ENCODE results near the gene MALSU1. TPM values are rescaled to one million over a fixed set of nuclear protein-coding genes. Genes with fewer than 3 reads are reported as not detected.

Gene MALSU1
- total and polyA plus RNA-seq, 7 experiments from 2014 or later, result 32.7 to 83.5 (median 46.7) TPM

- Histone ChIP-seq H3K4me3 (ENCODE audit: low read length) (no peak overlapping the region), H3K9me3 (ENCODE audit: control insufficient read depth in 2 of 3, low read length in 3 of 3) (no peaks in the 10 kb centered on the region), H3K36me3 (ENCODE audit: control insufficient read depth in 2 of 3, insufficient read depth in 3 of 3, low read length in 3 of 3) (no peaks in the 10 kb centered on the region), H3K27me3 (ENCODE audit: control insufficient read depth in 2 of 2, insufficient read depth in 2 of 2, low read length in 2 of 2) (no peaks in the 10 kb centered on the region), H3K4me1 (ENCODE audit: control insufficient read depth in 2 of 2, insufficient read depth in 2 of 2, low read length in 2 of 2) (peaks cover 0 to 3% of the 10 kb centered on the region in 2 donors), H3K27ac (ENCODE audit: low read depth, low read length) (no peak overlapping the region)
- no peak overlapping the region for H3K4me3 Mint-ChIP-seq
- peaks cover 0 to 6% (median 4%) of the 10 kb centered on the region in 5 donors for H3K27me3 Mint-ChIP-seq
- no peak for DNase-seq
- peaks cover 0 to 5% (median 0%) of the 10 kb centered on the region in 5 donors for H3K36me3 Mint-ChIP-seq
- ChIA-PET CTCF (interaction anchor here (1.0 to 7.3 kb wide), 2 partner anchors 7 to 93 kb away, joined by 3 to 48 read pairs; no protein-coding TSS in a partner anchor), POLR2A (no interaction called here)
- intact Hi-C loops (cut with micrococcal nuclease), result no loop called here
- no peaks in the 10 kb centered on the region for H3K4me1 Mint-ChIP-seq
- no peaks in the 10 kb centered on the region for H3K9me3 Mint-ChIP-seq
- no peak overlapping the region for H3K27ac Mint-ChIP-seq
- no peak for ATAC-seq
These were observed 34.2 kb upstream of the MALSU1 start for GRCh38 chr7:23264916-23265458.

GRCh38 chr7:23266918-23267317, 32.2 kb upstream of the MALSU1 start:
- Histone ChIP-seq H3K27me3 (ENCODE audit: control insufficient read depth in 2 of 2, insufficient read depth in 2 of 2, low read length in 2 of 2) (no peaks in the 10 kb centered on the region), H3K36me3 (ENCODE audit: control insufficient read depth in 2 of 3, insufficient read depth in 3 of 3, low read length in 3 of 3) (no peaks in the 10 kb centered on the region), H3K9me3 (ENCODE audit: control insufficient read depth in 2 of 3, low read length in 3 of 3) (no peaks in the 10 kb centered on the region), H3K27ac (ENCODE audit: low read depth, low read length) (no peak overlapping the region), H3K4me3 (ENCODE audit: low read length) (no peak overlapping the region), H3K4me1 (ENCODE audit: control insufficient read depth in 2 of 2, insufficient read depth in 2 of 2, low read length in 2 of 2) (peaks cover 0 to 3% of the 10 kb centered on the region in 2 donors)
- peaks cover 0 to 5% (median 0%) of the 10 kb centered on the region in 5 donors for H3K36me3 Mint-ChIP-seq
- no peaks in the 10 kb centered on the region for H3K9me3 Mint-ChIP-seq
- CTCF ChIA-PET, result no interaction called here
- H3K27me3 Mint-ChIP-seq, result peaks cover 0 to 6% (median 4%) of the 10 kb centered on the region in 5 donors
- no peak overlapping the region for H3K27ac Mint-ChIP-seq
- ATAC-seq (no peak), DNase-seq (no peak)
- POLR2A ChIA-PET, result no interaction called here
- H3K4me3 Mint-ChIP-seq, result no peak overlapping the region
- intact Hi-C loops (cut with micrococcal nuclease), result no loop called here
- H3K4me1 Mint-ChIP-seq, result no peaks in the 10 kb centered on the region

GRCh38 chr7:23267357-23267756, 31.8 kb upstream of the MALSU1 start:
- intact Hi-C loops (cut with micrococcal nuclease), result no loop called here
- no peak for ATAC-seq
- H3K9me3 Mint-ChIP-seq, result no peaks in the 10 kb centered on the region

GRCh38 chr7:23268167-23268566, 31.0 kb upstream of the MALSU1 start:
- no peaks in the 10 kb centered on the region for H3K27me3 ChIP-seq (ENCODE audit: control insufficient read depth in 2 of 2, insufficient read depth in 2 of 2, low read length in 2 of 2)
- no peak overlapping the region for H3K27ac ChIP-seq (ENCODE audit: low read depth, low read length)

More at GRCh38 chr7:23267357-23267756, 31.8 kb upstream of the MALSU1 start:
- ChIA-PET POLR2A (no interaction called here), CTCF (interaction anchor here (1.0 kb wide), 1 partner anchor 10 kb away, joined by 3 read pairs; no protein-coding TSS in a partner anchor)
- no peaks in the 10 kb centered on the region for H3K4me1 ChIP-seq (ENCODE audit: control insufficient read depth in 2 of 2, insufficient read depth in 2 of 2, low read length in 2 of 2)
- Mint-ChIP-seq H3K4me1 (no peaks in the 10 kb centered on the region), H3K27ac (no peak overlapping the region), H3K36me3 (peaks cover 0 to 5% (median 0%) of the 10 kb centered on the region in 5 donors), H3K4me3 (no peak overlapping the region), H3K27me3 (peaks cover 0 to 9% (median 4%) of the 10 kb centered on the region in 5 donors)
- no peaks in the 10 kb centered on the region for H3K9me3 ChIP-seq (ENCODE audit: control insufficient read depth in 2 of 3, low read length in 3 of 3)
- H3K36me3 ChIP-seq (ENCODE audit: control insufficient read depth in 2 of 3, insufficient read depth in 3 of 3, low read length in 3 of 3), result no peaks in the 10 kb centered on the region
- H3K27ac ChIP-seq (ENCODE audit: low read depth, low read length), result no peak overlapping the region
- no peak overlapping the region for H3K4me3 ChIP-seq (ENCODE audit: low read length)
- no peaks in the 10 kb centered on the region for H3K27me3 ChIP-seq (ENCODE audit: control insufficient read depth in 2 of 2, insufficient read depth in 2 of 2, low read length in 2 of 2)
- DNase-seq, result no peak

GRCh38 chr7:23268746-23269145, 30.4 kb upstream of the MALSU1 start:
- Mint-ChIP-seq H3K4me1 (peaks cover 2 to 12% (median 9%) of the 10 kb centered on the region in 7 donors), H3K9me3 (no peaks in the 10 kb centered on the region), H3K4me3 (no peak overlapping the region), H3K27me3 (peaks cover 0 to 9% (median 4%) of the 10 kb centered on the region in 5 donors), H3K27ac (peak overlapping the region in 1 of 9 donors; percentile 41), H3K36me3 (peaks cover 0 to 5% (median 0%) of the 10 kb centered on the region in 5 donors)
- ATAC-seq (no peak), DNase-seq (no peak)
- intact Hi-C loops (cut with micrococcal nuclease), result no loop called here
- no peak overlapping the region for H3K27ac ChIP-seq (ENCODE audit: low read depth, low read length)
- ChIA-PET POLR2A (interaction anchor here (0.6 kb wide), 1 partner anchor 18 kb away, joined by 3 read pairs; no protein-coding TSS in a partner anchor), CTCF (interaction anchor here (0.6 to 6.6 kb wide), 2 partner anchors 7 to 46 kb away, joined by 3 to 48 read pairs; no protein-coding TSS in a partner anchor)
- H3K4me1 ChIP-seq (ENCODE audit: control insufficient read depth in 2 of 2, insufficient read depth in 2 of 2, low read length in 2 of 2), result peaks cover 0 to 4% of the 10 kb centered on the region in 2 donors
- no peaks in the 10 kb centered on the region for H3K9me3 ChIP-seq (ENCODE audit: control insufficient read depth in 2 of 3, low read length in 3 of 3)
- no peak overlapping the region for H3K4me3 ChIP-seq (ENCODE audit: low read length)
- H3K36me3 ChIP-seq (ENCODE audit: control insufficient read depth in 2 of 3, insufficient read depth in 3 of 3, low read length in 3 of 3), result no peaks in the 10 kb centered on the region
- no peaks in the 10 kb centered on the region for H3K27me3 ChIP-seq (ENCODE audit: control insufficient read depth in 2 of 2, insufficient read depth in 2 of 2, low read length in 2 of 2)

More at GRCh38 chr7:23268167-23268566, 31.0 kb upstream of the MALSU1 start:
- no peaks in the 10 kb centered on the region for H3K36me3 ChIP-seq (ENCODE audit: control insufficient read depth in 2 of 3, insufficient read depth in 3 of 3, low read length in 3 of 3)
- ChIA-PET POLR2A (no interaction called here), CTCF (interaction anchor here (1.0 kb wide), 1 partner anchor 9 kb away, joined by 3 read pairs; no protein-coding TSS in a partner anchor)
- no peak overlapping the region for H3K4me3 ChIP-seq (ENCODE audit: low read length)
- Mint-ChIP-seq H3K36me3 (peaks cover 0 to 5% (median 0%) of the 10 kb centered on the region in 5 donors), H3K4me3 (no peak overlapping the region), H3K27ac (no peak overlapping the region), H3K27me3 (peaks cover 0 to 9% (median 4%) of the 10 kb centered on the region in 5 donors), H3K4me1 (peaks cover under 1 to 6% (median 4%) of the 10 kb centered on the region in 7 donors), H3K9me3 (no peaks in the 10 kb centered on the region)
- DNase-seq, result no peak
- H3K4me1 ChIP-seq (ENCODE audit: control insufficient read depth in 2 of 2, insufficient read depth in 2 of 2, low read length in 2 of 2), result peaks cover 0 to 4% of the 10 kb centered on the region in 2 donors
- no peak for ATAC-seq
- no peaks in the 10 kb centered on the region for H3K9me3 ChIP-seq (ENCODE audit: control insufficient read depth in 2 of 3, low read length in 3 of 3)
- intact Hi-C loops (cut with micrococcal nuclease), result no loop called here

GRCh38 chr7:23272275-23272674, 26.9 kb upstream of the MALSU1 start:
- Histone ChIP-seq H3K4me1 (ENCODE audit: control insufficient read depth in 2 of 2, insufficient read depth in 2 of 2, low read length in 2 of 2) (peaks cover 0 to 4% of the 10 kb centered on the region in 2 donors), H3K36me3 (ENCODE audit: control insufficient read depth in 2 of 3, insufficient read depth in 3 of 3, low read length in 3 of 3) (no peaks in the 10 kb centered on the region), H3K27ac (ENCODE audit: low read depth, low read length) (no peak overlapping the region), H3K27me3 (ENCODE audit: control insufficient read depth in 2 of 2, insufficient read depth in 2 of 2, low read length in 2 of 2) (no peaks in the 10 kb centered on the region), H3K4me3 (ENCODE audit: low read length) (no peak overlapping the region), H3K9me3 (ENCODE audit: control insufficient read depth in 2 of 3, low read length in 3 of 3) (no peaks in the 10 kb centered on the region)
- intact Hi-C loops (cut with micrococcal nuclease), result loop anchor here (2.0 to 5.0 kb wide), 5 partner anchors 57 to 1395 kb away; partner anchors contain the start of gene TRA2A (in 1 of the 2)
- Mint-ChIP-seq H3K27ac (peak overlapping the region in 1 of 9 donors; percentile 33), H3K27me3 (peaks cover 0 to 9% (median 4%) of the 10 kb centered on the region in 5 donors), H3K36me3 (peaks cover 0 to 2% (median 0%) of the 10 kb centered on the region in 5 donors), H3K4me1 (peaks cover 2 to 16% (median 9%) of the 10 kb centered on the region in 7 donors), H3K4me3 (peak overlapping the region in 1 of 10 donors; percentile 37), H3K9me3 (no peaks in the 10 kb centered on the region)
- POLR2A ChIA-PET, result interaction anchor here (0.7 kb wide), 2 partner anchors 75 to 436 kb away, joined by 3 to 4 read pairs; no protein-coding TSS in a partner anchor
- ATAC-seq (no peak), DNase-seq (no peak)
- CTCF ChIA-PET, result interaction anchor here (0.6 to 6.6 kb wide), 17 partner anchors 8 to 441 kb away, joined by 3 to 48 read pairs (median 5); no protein-coding TSS in a partner anchor
